D341Med (cell line): Measurements from ENCODE around the gene LRMDA.

Experiments used
- DNase-seq: peaks from one replicate; pipeline ENCODE4 v3.0.0; 2012; ENCODE audit warnings: low spot score

The LRMDA gene

DNA sequence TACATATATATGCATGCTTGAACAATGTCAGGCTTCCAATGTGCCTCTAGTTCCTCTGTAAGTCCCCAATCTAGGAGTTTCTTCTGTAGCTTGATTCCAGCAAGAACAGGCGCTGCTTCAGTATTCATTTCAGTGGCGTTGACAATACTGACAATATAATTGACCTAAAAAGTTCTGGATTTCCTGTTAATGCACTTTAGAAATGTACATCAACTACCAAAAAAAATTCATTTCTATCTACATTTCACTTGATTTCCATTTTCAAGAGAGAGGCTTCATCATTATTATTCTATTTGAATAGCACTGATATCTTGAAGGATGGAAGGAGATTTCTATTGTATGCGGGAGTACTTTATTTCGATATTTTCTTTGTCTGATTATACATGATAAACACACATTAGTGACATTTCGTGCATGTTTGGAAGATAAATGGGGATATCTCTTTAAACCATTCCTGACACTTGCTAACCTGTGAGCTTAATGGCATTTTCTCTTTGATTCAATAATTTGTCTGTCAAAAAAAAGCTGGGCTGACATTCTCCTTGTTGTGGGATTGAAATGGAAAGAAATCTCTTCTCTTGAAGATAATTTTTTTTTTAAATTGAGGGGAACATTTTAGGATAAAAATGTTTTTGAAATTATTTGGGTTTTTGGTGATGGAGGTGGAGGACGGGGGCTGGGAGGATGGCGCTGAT is 568.2 kb downstream of the LRMDA start:
- DNase-seq: no peak

DNA sequence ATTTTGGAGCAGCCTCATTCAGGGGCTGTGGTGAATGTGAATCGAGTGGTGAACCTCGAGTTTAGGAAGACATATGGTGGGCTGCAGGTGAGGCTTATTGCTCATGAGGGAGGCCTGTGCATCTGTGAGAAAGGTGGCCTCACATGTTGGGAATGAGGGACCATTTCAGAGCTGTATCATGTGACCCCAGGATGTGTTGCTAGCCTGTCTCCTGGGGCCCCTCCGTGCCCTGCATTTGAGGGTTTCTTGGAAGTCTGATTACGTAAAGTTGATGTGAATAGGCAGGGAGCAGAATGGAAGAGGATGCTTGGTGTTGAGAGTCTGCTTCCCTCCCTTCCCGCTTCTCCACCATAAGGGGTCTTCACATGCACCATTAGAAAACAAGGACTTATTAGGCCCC is 569.1 kb downstream of the LRMDA start:
- no peak for DNase-seq

DNA sequence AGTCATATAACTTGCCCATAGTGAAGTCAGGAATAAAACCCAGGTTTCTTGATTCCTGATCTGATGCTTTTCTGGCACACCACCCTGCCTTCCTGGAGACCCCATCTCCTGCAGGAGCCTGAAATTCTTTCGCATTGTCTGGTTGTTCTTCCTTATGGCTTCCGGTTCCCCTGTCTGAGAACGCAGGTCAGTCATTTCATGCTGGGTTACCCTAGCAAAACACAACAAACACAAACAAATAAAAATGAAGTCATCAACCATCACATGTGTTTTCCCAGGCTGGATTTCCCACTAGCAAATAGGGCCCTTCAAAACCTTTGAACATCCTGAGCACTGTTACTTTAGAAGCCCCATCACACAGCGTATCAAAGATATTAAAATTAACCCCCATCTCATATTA is 569.6 kb downstream of the LRMDA start:
- DNase-seq: no peak

DNA sequence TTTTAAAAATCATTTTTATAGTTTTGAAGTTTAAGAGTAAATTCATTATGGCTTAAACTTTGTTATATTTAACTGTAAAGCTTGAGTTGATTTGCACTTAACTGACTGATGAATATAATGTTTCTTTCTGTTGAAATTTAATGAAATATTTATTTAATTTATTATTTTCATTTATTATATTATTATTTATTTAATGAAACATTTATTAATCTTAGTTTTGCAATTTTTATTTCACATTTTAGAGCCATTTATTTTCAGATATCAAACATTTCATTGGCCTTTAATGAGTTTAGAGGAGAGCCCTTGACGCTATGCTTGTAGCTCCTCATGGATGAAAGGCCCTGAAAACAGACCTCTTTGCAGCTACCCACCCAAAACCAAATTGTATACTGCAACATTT is 570.0 kb downstream of the LRMDA start:
- DNase-seq: no peak

DNA sequence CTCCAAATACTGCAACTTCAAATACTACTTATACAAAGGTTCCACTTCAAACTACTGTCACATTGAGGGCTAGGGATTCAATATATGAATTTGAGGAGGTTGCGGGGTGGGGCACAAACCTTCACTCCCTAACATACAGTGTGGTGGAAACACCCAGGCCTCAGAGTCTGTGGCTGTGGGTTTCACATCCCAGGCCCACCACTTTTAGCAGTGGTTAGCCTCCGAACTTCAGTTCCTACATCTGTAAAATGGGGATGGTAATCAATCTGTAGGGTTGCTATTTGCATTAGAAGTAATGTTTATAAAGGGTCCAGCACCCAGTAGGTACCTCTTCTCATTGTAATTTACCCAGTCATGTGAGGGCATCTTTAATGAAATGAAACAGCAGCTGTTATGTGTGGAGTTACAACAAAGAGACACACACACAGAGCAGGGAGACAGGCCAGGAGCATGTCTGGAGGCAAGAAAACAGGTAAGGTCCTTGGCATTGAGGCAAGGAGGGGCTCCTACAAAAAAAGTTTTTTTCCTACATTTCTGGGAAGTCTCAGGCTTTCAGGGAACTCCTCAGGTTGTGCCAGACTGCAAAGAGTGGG is 570.9 kb downstream of the LRMDA start:
- no peak for DNase-seq

DNA sequence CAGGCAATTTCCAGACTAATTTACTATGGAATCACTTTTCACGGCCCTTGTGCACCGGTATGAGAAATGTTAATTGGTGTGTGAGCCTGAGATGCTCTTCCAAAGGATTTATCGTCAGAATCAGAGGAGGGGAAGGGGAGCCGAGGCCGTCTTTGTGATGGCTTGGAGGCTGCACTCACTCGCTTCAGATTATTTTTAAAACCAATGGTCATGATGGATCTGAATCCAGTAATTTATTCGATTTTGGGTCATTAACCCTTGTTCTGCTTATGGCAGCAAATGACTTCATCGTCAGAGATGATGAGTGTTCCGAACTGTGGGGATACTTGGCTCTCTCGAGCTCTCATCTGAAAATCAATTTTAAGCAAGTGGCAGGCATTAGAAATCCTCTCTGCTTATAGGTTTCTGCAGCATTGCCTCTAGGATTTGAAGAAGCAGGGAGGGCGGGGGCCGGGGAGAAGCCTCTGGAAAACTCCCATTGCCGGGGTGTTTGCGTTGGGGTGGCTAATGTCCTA is 576.3 kb downstream of the LRMDA start:
- DNase-seq: no peak

DNA sequence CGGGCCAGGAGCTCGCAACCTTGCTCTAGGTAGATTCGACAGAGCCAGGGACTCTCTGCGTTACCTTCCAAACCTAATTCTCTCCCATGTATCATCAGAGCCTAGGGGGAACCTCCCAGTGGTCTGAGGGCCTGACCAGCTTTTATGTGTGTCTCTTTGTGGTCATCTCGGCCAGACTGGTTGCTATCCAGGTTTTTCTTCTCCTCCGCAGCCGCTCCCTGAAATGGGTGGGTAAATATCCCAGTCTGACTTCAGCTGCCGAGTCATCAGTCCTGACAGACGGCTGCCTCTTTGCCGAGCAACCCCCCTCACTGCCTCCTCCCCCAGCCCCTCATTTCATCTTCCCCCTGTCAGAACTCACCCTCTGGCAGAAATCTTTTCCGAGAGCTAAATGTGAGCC is 578.1 kb downstream of the LRMDA start:
- DNase-seq: no peak

DNA sequence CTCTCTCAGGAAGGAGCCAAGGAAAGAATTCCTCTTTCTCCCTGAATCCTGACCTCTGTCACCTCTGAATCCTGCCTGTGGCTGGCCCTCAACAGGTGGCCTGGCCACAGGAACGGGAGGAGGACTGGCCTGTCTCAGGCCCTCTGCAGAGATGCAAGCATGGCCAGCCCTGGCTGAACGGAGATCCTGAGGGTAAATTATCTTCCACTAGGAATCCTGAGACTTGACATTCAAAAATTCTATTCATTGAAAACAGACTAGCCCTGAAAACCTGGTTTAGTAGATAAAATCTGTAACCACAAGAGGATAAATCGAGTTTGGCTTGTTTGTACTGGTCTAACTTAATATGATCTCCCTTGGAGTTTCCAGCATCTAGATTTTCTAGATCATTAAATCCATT is 579.3 kb downstream of the LRMDA start:
- DNase-seq: no peak

DNA sequence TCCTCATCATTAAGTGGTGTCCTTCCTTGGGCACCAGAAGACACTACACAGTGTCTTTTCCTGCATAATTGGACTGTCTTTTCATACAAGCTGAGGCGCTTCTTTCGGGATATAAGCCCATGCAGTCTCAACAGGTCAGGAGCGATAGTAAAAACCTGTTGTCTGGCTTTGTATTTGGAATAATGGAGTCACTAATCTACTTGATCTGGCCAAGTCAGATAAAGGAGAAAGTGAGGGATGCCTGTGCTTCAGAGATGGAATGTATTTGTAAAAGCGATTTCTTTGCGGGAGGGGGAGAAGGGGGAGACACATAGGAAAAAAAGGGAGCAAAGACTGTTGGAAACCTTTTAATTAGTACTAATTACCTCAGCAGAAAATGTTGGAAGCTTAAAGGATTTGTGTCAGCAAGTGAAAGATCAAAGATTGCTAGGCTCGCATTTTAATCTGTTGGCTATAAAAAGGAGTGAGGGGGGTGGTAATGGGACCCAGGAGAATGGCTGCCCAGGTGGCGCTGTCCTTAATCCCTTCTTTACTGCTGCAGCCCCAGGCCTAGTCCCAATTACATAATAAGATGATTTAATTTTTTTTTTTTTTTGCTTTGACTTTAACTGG is 581.4 kb downstream of the LRMDA start:
- peak; percentile 76 for DNase-seq

DNA sequence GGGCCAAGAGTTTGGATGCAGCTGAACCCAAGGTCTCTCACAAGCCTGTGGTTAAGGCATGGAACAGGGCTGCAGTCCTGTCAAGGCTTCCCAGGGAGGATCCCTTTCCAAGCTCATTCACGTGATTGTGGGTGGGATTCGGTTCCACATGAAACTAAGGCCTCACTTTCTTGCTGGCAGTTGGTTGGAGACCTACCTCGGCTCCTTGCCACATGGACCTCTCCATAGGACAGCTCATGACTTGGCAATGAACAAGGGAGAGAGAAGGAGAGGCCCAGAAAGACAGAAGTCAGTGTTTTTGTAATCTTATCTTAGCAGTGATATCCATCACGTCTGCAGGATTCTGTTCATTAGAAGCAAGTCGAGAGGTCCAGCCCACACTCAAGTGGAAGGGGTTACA is 583.8 kb downstream of the LRMDA start:
- DNase-seq: no peak

DNA sequence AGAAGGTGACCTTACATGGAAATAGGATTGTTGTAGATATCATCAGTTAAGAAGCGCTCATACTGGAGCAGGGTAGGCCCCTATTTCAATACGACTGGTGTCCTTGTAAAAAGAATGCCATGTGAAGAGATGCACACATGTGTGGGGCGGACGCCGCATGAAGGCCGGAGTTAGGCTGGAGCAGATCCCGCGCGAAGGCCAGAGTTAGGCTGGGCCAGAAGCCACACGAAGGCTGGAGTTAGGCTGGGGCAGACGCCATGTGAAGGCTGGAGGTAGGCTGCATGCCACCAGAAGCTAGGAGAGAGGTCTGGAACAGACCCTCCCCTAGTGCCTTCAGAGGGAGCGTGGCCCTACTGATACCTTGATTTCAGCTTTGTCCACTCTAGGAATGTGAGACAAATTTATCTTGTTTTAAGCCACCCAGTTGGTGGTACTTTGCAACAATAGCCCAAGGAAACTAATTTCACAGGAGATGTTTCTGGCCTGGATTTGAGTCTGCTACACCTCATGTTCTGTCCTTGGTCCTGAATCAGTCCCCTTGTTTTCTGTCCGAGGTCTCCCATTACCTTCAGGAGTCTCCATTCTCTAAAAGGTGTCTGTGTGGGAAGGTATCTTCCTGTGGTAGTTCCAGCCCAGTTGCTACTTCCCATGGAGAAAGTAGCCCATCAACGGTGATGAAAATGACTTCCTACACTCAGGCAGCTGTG is 585.8 kb downstream of the LRMDA start:
- DNase-seq: no peak

DNA sequence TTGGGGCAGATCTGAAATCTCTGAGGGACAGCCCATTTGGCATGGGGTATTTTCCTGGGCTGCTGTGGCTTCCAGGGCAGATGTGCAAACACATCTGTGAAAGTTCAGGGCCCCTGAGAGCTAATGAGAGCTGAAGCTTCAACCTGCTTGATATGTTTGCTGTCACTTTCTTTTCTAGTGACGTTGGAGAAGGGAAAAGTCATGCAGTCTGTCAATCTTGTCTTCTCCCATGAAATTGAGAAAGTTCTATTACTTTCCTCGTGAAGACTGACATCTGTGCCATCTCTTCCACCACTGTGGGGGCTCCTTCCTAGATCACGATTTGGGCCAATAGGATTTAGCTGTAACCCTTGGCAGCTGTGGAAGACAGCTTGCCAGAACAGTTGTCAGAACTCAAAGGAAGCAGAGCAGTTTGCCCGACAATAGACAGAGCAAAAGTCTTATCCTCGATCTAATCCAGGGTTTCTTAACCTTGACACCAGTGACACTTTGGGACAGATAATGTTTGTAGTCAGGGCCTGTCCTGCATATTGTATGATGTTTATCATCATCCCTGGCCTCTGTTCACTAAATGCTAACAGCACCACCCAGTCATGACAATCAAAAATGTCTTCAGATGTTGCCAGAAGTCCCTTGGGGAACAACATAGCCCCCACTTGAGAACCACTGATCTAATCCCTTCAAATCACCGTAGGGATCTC is 586.5 kb downstream of the LRMDA start:
- no peak for DNase-seq

DNA sequence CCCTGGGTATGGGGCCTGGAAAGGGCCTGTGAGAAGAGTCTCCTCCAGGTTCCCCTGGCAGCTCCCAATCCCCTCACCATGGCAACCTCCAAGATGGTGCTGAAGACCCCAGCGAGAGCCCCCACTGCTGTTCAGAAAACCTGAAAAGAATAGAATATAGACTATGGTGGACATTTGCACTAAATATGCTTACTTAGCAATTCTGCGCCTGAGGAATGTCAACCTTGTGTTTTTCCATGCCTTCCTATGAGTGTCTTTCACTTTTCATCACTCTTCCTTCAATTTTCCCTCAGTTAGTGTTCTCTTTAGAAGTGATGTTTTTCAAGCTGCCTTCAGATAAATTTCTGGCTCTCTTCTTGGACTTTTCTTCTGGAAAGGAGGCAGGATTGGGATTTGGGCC is 589.2 kb downstream of the LRMDA start:
- no peak for DNase-seq

DNA sequence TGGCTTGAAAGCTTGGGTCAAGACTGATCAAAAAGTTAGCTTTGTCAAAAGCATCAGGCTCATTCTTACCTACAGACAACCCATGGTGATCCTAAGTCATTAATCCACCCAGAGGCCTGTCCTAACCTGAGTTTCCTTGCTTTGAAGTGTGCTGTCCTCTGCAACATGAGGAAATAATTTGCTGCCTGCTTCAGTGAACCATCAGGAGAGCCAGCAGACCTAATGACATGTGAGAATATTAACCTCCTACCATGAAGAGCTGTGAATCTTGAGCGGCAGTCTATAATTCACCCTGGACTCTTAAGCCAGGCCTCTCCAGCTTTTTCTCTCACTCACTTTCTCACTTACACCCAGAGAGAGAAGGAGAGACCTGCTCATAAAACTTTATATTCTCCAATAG is 590.0 kb downstream of the LRMDA start:
- DNase-seq: no peak

DNA sequence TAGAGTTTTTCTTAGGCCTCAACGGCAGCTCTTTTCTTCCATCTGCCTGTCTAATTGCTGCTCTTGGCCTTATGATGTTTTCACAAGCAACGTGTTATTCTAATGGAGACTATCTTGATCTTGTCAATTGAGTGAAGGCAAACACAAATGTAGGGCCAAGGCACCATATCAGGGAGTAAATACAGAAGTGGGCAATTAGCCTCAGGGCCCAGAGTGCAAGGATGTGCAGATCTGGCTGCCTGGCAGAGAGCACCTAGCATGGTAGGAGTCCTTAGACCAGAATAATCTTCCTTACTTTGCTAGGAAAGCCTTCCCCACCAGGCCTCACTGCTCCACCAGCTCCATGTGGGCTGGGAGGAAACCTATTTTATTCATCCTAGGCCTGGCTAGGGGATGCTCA is 590.9 kb downstream of the LRMDA start:
- no peak for DNase-seq

DNA sequence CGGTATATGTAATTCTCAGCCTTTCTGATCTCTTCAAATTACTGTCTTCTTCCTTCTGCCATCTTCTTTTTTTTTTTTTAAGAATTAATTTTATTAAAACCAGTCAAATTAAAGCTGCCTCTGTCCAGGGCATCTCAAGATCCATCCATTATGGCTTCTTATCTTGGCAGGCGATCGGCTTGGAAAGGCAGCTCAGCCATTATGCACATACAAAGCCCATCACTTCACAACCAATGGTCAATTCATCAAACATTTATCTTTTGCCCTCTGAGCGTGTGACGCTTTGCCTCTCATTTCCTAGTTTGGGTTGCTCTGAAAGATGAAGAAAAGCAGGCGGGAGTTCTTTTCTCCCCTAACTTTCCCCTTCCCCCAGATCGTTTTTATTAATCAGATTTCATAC is 591.6 kb downstream of the LRMDA start:
- no peak for DNase-seq

DNA sequence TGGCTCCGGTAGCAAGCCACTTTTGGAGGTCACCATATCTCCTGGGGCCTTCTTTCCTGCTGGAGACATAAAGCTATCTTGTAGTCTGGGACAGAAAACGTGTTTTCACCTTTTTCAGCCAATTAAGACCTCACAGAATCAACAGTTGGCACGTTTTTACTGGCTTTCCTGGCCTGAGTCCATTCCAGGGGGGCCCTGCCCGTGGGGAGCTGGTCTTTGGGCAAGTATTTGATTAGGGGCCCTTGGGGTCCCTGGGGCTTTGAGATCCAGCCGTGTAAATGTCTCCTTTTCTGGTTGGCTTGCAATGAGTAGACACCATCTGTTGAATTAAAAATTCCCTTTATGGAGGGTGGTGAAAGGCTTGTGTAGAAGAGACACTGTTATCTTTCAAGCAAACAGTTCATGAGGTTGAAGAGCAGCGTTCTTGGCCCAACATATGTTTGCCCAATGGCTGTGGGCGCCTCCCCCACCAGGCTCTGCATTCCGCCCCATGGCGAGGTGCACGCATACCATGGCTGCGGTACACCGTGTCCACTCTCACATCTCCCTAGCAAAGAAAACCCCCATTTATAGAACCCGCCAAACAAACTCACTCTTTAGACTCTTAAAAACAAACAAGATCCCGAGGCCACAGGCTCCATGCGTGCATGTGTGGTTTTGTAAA is 593.2 kb downstream of the LRMDA start:
- DNase-seq: no peak

DNA sequence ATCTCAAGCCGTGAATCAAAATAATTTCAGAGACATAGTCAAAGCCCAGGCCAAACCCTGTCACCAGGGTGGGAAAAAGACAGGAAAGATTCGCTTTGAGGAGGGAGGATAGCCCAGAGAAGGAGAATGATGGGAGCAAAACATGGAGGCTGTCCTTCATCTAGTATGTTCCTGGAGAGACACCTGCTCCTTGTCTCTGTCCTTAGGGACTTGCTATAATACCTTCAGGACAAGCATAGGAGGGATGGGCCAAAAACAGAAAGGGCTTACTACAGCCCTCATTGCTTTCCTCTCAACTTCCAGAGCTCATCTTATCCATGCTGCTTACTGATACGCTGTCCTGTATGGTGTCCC is 593.7 kb downstream of the LRMDA start:
- no peak for DNase-seq

DNA sequence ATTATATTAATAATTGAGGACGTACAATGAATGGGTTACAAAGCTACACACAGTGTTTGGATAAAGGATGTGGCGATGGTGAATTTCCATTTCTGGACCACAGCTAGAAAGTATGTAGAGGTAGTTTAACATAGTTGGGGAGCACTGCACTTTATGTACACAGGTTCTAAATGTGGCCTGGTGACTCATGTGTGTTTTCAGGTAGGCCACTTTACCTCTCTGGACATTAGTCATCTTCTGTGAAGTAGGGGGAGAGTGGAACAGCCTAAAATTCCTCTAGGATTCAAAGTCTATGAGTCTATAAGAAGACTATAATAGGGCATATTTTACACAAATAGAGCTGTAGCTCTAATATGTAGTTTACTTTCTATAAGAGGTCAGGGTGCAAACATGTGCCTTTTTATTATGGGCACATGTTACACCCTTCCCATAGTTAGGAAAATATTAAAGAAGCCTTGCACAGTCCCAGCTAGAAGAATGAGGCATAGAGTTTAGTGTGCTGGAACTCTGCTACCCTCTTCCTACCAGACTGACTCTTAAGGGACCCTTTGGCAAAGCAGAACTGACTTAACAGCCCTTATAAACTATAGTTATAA is 594.9 kb downstream of the LRMDA start:
- DNase-seq: no peak

DNA sequence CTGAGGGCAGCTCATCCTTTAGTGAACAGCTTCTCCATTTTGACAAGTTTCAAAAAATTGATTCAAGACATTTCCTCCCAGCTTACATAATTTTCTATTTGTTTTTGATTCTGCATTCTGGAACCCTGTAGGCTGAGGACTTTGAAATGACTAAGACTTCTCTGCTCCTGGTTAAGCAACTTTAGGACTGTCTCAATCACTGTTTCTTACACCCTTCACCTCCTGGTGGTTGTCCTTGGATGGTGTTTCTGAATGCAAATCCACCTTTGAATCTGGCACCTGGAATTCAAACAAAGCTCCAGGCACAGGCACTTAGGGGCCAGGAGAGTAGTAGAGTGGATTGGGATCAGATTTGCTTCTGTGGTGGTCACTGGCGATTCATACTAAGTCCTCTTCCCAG is 595.5 kb downstream of the LRMDA start:
- DNase-seq: no peak

DNA sequence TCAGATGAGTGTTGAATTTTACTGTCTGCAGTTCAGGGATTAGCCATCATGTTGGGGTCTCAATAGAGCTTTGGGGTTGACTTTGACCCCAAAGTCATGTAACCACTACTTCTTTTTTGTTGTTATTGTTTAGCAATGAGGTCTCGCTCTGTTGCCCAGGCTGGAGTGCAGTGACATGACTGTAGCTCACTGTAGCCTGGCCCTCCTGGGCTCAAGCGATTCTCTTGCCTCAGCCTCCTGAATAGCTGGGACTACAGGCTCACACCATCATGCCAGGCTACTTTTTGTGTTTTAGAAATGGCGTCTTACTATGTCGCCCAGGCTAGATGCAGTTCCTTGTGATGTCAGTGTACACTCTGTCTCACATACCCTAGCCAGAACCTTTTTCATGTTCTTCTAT is 598.4 kb downstream of the LRMDA start:
- no peak for DNase-seq

DNA sequence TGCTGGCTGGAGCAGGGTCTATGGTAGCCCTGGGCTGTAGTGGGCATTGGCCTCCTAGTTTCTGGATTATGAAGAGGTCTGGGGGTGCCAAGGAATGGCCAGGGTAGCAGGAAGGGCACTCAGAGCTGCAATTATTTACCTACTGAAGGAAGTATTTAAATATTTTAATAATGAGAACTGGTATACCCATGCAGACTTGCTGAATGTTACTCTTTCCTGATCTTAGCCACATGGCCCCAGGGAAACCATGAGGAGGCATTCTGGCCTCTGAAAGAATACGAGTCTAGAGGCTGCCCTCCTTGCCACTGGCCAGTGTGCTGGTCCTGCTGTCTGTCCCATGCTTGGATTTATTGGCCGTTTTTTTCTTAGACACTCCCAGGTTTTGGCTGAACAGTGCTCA is 599.7 kb downstream of the LRMDA start:
- DNase-seq: no peak
